ENCODE measurements around the gene RERE. TPM values are rescaled to one million over a fixed set of nuclear protein-coding genes. Genes with fewer than 3 reads are reported as not detected.
"Not testable (repeated sequence)": the region's sequence is repeated elsewhere in the genome, so short reads cannot be mapped to it uniquely, and the experiment has no call there.

Gene RERE
- total RNA-seq, 1 experiment from 2014 or later: 161 TPM

DNA sequence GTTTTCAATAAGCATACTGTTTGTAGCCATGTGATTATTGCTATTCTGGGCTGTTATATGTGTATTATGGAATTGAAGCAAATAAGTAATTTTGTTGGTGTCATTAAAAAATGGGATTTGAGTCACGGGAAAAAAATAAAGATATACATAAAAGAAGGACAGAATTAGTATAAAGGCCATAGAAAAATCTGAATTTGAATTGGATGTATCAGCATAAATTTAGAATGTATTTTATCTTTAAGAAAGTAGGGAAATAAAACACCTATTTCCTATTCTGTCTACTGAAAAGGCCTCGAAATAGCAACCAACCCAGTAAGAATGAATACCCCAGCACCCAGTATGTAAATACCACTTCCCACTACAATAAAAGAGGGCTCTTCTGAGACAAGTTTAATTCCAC lies 313.6 kb downstream of the RERE start:
- TF ChIP-seq ZBTB43 (CRISPR knock-in tag; IDR thresholded peaks at IDR 0.05): no peak
- no peak for TF ChIP-seq CREM (CRISPR knock-in tag; IDR thresholded peaks at IDR 0.05)
- TF ChIP-seq NFYB (CRISPR knock-in tag; conservative IDR thresholded peaks at IDR 0.05; ENCODE audit: low read depth): no peak
- TF ChIP-seq, protein P1, sequence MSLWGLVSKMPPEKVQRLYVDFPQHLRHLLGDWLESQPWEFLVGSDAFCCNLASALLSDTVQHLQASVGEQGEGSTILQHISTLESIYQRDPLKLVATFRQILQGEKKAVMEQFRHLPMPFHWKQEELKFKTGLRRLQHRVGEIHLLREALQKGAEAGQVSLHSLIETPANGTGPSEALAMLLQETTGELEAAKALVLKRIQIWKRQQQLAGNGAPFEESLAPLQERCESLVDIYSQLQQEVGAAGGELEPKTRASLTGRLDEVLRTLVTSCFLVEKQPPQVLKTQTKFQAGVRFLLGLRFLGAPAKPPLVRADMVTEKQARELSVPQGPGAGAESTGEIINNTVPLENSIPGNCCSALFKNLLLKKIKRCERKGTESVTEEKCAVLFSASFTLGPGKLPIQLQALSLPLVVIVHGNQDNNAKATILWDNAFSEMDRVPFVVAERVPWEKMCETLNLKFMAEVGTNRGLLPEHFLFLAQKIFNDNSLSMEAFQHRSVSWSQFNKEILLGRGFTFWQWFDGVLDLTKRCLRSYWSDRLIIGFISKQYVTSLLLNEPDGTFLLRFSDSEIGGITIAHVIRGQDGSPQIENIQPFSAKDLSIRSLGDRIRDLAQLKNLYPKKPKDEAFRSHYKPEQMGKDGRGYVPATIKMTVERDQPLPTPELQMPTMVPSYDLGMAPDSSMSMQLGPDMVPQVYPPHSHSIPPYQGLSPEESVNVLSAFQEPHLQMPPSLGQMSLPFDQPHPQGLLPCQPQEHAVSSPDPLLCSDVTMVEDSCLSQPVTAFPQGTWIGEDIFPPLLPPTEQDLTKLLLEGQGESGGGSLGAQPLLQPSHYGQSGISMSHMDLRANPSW (CRISPR knock-in tag; conservative IDR thresholded peaks at IDR 0.05; ENCODE audit: low read depth): no peak
- TF ChIP-seq, protein P2, sequence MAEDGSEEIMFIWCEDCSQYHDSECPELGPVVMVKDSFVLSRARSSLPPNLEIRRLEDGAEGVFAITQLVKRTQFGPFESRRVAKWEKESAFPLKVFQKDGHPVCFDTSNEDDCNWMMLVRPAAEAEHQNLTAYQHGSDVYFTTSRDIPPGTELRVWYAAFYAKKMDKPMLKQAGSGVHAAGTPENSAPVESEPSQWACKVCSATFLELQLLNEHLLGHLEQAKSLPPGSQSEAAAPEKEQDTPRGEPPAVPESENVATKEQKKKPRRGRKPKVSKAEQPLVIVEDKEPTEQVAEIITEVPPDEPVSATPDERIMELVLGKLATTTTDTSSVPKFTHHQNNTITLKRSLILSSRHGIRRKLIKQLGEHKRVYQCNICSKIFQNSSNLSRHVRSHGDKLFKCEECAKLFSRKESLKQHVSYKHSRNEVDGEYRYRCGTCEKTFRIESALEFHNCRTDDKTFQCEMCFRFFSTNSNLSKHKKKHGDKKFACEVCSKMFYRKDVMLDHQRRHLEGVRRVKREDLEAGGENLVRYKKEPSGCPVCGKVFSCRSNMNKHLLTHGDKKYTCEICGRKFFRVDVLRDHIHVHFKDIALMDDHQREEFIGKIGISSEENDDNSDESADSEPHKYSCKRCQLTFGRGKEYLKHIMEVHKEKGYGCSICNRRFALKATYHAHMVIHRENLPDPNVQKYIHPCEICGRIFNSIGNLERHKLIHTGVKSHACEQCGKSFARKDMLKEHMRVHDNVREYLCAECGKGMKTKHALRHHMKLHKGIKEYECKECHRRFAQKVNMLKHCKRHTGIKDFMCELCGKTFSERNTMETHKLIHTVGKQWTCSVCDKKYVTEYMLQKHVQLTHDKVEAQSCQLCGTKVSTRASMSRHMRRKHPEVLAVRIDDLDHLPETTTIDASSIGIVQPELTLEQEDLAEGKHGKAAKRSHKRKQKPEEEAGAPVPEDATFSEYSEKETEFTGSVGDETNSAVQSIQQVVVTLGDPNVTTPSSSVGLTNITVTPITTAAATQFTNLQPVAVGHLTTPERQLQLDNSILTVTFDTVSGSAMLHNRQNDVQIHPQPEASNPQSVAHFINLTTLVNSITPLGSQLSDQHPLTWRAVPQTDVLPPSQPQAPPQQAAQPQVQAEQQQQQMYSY (CRISPR knock-in tag; IDR thresholded peaks at IDR 0.05): no peak
- TF ChIP-seq, protein P3, sequence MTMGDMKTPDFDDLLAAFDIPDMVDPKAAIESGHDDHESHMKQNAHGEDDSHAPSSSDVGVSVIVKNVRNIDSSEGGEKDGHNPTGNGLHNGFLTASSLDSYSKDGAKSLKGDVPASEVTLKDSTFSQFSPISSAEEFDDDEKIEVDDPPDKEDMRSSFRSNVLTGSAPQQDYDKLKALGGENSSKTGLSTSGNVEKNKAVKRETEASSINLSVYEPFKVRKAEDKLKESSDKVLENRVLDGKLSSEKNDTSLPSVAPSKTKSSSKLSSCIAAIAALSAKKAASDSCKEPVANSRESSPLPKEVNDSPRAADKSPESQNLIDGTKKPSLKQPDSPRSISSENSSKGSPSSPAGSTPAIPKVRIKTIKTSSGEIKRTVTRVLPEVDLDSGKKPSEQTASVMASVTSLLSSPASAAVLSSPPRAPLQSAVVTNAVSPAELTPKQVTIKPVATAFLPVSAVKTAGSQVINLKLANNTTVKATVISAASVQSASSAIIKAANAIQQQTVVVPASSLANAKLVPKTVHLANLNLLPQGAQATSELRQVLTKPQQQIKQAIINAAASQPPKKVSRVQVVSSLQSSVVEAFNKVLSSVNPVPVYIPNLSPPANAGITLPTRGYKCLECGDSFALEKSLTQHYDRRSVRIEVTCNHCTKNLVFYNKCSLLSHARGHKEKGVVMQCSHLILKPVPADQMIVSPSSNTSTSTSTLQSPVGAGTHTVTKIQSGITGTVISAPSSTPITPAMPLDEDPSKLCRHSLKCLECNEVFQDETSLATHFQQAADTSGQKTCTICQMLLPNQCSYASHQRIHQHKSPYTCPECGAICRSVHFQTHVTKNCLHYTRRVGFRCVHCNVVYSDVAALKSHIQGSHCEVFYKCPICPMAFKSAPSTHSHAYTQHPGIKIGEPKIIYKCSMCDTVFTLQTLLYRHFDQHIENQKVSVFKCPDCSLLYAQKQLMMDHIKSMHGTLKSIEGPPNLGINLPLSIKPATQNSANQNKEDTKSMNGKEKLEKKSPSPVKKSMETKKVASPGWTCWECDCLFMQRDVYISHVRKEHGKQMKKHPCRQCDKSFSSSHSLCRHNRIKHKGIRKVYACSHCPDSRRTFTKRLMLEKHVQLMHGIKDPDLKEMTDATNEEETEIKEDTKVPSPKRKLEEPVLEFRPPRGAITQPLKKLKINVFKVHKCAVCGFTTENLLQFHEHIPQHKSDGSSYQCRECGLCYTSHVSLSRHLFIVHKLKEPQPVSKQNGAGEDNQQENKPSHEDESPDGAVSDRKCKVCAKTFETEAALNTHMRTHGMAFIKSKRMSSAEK (CRISPR knock-in tag; IDR thresholded peaks at IDR 0.05; ENCODE audit: borderline replicate concordance): no peak
- TF ChIP-seq ERG (CRISPR knock-in tag; IDR thresholded peaks at IDR 0.05): no peak
- no peak for TF ChIP-seq RELA (CRISPR knock-in tag; IDR thresholded peaks at IDR 0.05; ENCODE audit: borderline replicate concordance)
- no peak for TF ChIP-seq MYBL2 (CRISPR knock-in tag; IDR thresholded peaks at IDR 0.05)
- no peak for TF ChIP-seq ZNF396 (CRISPR knock-in tag; IDR thresholded peaks at IDR 0.05; ENCODE audit: borderline replicate concordance)
- DNase-seq (ENCODE audit: low spot score) (no peak), ATAC-seq (no peak)
- H3K4me1 Mint-ChIP-seq: peaks cover 21% of the 10 kb centered on the region
- H3K4me3 Mint-ChIP-seq: no peak overlapping the region
- ChIA-PET POLR2A (no interaction called here), CTCF (interaction anchor here (0.9 kb wide), 1 partner anchor 44 kb away, joined by 3 read pairs; no protein-coding TSS in a partner anchor)
- peaks cover 3% of the 10 kb centered on the region; the same call in 1 of the 2 replicates for H3K27me3 Mint-ChIP-seq (ENCODE audit: low read depth)
- H3K27ac Mint-ChIP-seq: 0 out of 2 replicates have a peak overlapping the region, but pooled peaks have one; percentile 55
- H3K9me3 Mint-ChIP-seq: peaks cover 14% of the 10 kb centered on the region
- peaks cover 18% of the 10 kb centered on the region for H3K36me3 Mint-ChIP-seq

- Mint-ChIP-seq H3K4me1 (peaks cover 21% of the 10 kb centered on the region), H3K9me3 (peaks cover 14% of the 10 kb centered on the region), H3K36me3 (peaks cover 20% of the 10 kb centered on the region)
- H3K27ac Mint-ChIP-seq; POLR2A ChIA-PET; H3K27me3 Mint-ChIP-seq (ENCODE audit: low read depth); ATAC-seq; H3K4me3 Mint-ChIP-seq; DNase-seq (ENCODE audit: low spot score): not testable (repeated sequence)
- CTCF ChIA-PET: interaction anchor here (0.9 kb wide), 1 partner anchor 43 kb away, joined by 3 read pairs; no protein-coding TSS in a partner anchor
- peak; percentile 14; the same call in 1 of the 2 replicates for TF ChIP-seq HMGA2 (CRISPR knock-in tag; IDR thresholded peaks at IDR 0.05)
Observed at GRCh38 chr1:8502949-8503348, 314.5 kb downstream of the RERE start.

All from WTC11 (cell line).